Stimulated activated CD4-positive, alpha-beta T cell treated with anti-CD3 and anti-CD28 coated beads, Interleukin-2, amount 100 ng/mL, for 48 hours (primary cell): ENCODE results near the gene ARHGAP26.

Source experiments
- DNase-seq, 2 donors: peaks; one replicate each; pipeline ENCODE4 v3.0.0-alpha.2; 2020

The ARHGAP26 gene, protein sequence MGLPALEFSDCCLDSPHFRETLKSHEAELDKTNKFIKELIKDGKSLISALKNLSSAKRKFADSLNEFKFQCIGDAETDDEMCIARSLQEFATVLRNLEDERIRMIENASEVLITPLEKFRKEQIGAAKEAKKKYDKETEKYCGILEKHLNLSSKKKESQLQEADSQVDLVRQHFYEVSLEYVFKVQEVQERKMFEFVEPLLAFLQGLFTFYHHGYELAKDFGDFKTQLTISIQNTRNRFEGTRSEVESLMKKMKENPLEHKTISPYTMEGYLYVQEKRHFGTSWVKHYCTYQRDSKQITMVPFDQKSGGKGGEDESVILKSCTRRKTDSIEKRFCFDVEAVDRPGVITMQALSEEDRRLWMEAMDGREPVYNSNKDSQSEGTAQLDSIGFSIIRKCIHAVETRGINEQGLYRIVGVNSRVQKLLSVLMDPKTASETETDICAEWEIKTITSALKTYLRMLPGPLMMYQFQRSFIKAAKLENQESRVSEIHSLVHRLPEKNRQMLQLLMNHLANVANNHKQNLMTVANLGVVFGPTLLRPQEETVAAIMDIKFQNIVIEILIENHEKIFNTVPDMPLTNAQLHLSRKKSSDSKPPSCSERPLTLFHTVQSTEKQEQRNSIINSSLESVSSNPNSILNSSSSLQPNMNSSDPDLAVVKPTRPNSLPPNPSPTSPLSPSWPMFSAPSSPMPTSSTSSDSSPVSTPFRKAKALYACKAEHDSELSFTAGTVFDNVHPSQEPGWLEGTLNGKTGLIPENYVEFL

DNA sequence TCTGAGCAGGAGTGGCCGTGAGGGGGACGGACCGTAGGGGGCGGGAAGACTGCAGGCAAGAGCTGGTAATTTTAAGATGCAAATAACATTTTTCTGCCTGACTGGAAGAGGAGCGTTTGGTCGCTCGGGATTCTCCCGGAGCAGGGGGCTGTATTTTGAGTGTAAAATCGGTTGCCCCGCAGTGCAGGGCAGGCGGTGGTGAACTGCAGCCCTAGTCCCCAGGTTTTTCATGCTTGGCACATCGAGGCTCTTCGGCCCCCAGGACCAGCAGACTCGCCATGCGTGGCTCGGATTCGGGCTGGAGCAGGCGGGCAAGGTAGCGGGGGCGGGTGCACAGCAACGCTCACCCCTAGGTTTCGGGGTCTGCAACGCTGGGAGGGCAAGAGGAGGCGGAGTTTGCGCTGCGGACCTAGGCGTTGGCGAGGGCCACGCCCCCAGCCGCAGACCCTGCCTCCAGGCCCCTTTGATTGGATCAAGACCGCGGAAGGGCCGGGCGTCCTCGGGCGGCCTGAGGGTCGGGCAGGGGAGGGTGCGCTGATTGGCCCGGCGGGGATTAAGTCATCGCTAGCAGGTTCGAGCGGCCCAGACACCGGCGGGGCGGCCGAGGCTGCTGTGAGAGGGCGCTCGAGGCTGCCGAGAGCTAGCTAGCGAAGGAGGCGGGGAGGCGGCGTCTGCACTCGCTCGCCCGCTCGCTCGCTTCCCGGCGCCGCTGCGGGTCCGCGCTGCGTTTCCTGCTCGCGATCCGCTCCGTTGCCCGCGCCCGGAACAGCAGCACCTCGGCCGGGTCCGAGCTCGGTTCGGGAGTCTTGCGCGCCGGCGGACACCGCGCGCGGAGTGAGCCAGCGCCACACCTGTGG, at the start of gene ARHGAP26:
TSS of gene ARHGAP26 (plus strand) at position 585 of the 857 bp plus-strand sequence. CDS start 385 bp downstream, outside the sequence.
- DNase-seq = peak; percentile 88 to 90

DNA sequence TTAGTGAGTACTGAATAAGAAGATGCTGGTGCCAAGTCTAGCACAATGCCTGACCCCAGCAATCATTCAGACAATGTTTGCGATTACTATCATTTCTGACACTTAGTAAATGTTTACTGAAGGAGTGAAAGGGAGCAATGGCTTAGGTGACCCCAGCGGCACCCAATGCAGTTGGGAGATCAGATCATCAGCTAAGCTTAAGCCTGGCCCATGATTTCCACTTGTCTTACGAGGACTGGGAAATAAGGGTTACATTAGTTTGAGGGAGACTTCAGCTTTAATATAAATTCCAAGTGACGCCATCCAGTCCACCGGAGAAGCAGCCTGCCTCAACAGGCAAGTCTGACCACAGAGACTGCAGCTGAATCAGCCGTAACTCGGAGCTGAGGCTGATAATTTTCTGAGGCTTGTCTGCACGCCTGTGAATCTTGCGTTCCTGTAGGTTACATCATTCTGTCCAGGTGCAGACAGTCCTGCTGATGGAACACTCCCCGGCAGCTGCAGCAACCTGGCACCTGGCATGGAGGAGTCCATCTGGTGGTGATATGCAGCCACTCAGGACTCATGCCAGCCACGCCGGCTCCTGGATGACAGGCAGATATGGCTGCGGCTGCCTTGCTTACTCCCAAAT, 49.4 kb upstream of the ARHGAP26 start:
- DNase-seq = no peak

DNA sequence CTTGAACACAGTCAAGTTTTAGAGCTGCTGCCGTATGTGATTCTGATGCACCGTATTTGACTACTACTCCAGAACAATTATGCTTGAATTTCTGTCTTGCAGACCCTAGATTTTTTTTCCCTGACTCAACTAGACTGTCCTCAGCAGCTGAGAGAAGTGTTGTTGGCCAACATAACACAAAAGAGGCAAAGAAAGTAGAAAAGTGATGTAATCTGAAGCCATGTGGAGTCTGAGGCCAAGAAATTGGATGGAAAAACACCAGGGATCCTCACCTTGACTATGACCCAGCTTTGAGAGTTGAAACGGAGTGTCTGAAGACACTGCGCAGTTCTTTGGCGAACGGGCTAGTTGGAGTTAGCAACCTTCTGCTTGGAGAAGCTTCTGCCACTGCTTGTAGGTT, 48.0 kb upstream of the ARHGAP26 start:
- DNase-seq = no peak

DNA sequence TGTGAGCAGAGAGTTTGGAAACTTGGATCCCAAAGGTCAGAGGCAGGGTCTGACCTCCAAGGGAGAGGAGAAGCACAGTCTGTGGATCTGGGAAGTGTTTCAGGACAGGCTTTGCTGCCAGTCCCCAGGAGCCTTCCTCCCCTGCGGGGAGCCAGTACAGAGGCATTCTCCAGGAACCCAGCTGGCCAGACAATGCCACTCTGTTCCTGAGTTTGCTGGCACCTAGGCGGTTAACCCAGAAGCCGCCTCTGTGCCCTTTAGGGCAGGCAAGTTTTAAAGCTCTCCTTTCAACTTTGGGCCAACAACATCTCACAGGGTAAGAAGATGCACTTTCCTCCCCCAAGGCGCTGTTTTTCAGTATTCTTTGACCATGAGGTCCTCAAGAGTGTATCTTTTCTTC, 47.3 kb upstream of the ARHGAP26 start:
- DNase-seq = no peak

DNA sequence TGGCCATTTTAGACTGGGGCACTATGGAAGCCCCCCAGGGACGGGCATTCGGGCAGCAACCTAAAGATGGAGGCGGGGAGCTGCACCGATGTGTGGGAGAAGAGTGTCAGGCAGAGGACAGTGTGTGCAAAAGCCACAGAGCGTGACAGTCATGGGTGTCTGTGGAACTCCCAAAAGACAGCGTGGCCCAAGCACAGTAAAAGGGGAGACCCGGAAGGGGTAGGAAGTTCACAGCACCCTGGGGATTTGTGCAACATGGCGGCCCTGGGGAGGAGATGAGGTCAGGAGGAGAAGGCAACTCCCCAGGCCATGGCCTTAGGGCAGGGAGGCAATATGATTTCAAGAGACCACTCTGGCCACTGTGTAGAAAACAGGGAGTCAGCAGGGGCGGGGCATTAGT, 45.4 kb upstream of the ARHGAP26 start:
- no peak for DNase-seq

DNA sequence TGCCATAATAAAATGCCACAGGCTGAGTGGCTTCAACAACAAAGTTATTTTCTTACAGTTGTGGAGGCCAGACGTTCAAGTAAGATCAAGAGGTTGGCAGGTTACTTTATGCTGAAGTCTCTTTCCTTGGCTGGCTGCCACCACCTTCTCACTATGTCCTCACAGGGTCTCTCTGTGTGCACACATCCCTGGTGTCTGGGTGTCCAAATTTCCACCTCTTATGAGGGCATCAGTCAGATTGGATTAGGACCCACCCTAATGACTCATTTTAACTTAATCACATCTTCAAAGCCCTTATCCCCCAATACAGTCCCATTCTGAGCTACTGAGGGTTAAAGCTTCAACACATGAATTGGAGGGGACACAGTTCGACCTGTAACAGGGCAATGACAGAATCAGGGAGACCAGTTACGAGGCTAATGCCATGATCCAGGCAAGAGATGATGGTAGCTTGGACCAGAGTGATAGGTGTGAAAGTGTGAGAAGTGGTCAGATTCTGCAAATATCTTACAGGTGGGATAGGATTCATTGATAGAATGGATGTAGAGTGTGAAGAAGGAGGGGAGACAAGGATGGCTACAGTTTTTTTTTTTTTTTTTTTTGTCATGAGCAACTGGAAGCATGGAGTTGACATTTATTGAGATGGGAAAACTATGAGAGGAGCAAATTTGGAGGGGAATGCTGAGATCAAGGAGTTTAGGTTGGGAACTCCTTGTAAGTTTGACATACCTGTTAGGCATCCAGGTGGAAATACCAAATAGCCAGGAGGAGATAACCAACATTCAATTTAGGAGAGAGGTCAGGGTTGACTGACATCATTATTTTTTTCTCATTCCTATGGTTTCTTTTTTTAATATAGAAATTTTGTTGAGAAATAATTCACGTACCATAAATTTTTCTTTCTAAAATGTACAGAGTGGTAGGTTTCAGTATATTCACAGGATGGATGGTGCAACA, 44.7 kb upstream of the ARHGAP26 start:
- DNase-seq = no peak

DNA sequence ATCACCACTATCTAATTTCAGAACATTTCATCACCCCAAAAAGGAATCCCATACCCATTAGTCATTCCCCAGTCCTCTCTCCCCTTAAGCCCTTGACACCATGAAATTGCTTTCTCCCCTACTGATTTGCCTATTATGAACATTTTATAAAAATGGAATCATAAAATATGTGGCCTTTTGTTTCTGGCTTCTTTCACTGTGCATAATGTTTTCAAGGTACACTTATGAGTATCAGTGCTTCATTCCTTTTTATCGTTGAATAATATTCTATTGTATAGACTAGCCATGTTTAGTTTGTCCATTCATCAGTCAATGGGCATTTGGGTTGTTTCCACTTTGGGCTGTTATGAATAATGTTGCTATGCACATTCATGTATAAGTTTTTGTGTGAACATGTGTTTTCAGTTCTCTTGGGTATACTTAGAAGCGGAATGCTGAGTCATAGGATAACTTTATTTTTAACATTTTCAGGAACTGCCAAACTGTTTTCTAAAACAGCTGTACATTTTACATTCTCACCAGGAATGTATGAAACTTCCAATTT, 43.9 kb upstream of the ARHGAP26 start:
- no peak for DNase-seq

DNA sequence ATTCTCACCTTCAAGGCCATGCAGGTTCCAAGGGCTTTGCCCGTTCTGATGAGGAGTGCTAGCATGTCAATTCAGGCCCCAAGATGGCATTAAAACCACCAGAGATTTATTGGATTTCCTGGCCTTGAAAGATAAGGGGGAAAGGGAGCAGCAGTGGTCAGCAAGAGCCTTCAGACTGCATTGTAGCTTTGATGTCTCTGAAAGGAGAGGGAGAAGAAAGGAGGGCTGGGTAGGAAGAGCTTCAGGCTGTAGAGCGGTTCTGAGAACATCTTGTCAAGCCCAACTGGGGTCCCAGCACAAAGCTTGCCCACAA, 42.5 kb upstream of the ARHGAP26 start:
- DNase-seq = no peak

DNA sequence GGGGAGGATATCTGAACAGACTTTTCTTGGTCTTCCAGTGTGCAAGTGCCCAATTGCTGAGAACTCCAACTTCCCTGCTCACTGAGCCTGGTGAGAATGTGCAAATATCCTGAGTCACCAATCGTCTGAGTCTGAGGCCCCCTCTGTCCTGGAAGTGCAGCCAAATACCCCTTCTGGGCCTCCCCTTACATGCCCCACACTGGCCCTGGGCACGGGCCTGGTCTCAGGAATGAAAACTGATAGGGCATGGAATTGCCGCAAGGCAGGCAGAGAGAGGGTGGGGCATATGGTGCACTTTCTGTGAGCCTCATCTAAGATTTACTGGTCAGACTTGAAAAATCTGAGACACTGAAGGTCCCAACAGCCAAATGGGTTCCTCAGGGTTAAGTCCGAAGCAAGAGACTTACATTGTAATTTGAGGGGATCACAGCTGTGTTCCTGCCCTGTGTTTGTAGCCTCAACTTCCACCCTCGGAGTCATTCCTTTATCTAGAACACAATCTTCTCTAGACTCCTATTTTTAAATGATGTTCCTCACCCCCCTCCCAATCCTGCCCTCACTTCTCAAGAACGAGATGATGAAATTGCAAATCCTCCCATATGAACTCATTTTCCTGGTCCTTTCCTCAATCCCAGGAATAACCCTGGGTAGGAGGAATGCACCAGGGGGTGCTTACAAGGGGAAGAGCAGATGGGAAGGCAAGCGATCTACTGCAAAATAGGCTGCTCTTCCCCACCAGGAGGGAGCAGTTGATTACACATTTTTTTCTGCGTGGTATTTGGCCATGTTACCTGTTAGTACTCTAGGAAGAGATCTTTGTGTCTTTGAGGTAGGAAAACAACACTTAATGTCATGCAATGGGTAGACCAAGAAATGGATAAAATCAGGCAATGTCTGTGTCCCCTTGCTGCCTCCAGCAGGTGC, 34.6 kb upstream of the ARHGAP26 start:
- DNase-seq = no peak

DNA sequence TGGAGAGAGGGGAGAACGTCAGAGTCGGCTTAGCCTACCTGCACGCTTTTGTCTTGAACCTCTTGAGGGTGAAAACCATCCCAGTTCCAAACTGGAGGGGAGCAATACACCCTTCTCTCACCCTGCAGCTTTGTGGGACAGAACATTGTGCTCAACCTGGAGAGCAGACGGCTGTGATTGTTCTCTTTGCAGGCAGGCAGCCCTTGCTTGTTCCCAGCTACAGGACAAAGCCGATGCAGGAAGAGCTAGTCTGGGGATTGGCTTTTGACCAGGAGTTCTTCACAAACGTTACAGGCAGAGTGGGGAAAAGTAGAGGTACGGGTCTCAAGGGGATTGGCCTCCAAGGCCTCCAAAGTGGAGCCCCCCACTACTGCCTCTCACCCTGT, 33.9 kb upstream of the ARHGAP26 start:
- no peak for DNase-seq

DNA sequence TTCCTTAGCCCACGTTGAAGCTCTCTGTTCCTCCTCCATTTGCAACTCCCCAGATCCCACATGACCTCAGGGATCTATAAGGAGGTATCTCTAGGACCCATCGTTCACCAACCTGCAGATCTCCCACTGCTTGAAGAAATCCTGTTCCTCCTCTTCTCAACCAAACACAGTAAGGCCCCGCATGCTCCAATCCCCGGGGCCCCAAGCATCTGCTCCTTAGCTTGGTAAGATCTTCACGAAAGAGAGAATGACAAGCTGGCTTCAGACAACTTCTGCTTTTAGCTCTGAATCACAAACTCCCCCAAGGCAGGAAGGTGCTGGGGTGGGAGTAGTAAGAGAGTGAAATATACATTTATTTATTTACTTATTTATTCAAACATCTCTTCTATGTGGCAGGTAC, 33.0 kb upstream of the ARHGAP26 start:
- no peak for DNase-seq

DNA sequence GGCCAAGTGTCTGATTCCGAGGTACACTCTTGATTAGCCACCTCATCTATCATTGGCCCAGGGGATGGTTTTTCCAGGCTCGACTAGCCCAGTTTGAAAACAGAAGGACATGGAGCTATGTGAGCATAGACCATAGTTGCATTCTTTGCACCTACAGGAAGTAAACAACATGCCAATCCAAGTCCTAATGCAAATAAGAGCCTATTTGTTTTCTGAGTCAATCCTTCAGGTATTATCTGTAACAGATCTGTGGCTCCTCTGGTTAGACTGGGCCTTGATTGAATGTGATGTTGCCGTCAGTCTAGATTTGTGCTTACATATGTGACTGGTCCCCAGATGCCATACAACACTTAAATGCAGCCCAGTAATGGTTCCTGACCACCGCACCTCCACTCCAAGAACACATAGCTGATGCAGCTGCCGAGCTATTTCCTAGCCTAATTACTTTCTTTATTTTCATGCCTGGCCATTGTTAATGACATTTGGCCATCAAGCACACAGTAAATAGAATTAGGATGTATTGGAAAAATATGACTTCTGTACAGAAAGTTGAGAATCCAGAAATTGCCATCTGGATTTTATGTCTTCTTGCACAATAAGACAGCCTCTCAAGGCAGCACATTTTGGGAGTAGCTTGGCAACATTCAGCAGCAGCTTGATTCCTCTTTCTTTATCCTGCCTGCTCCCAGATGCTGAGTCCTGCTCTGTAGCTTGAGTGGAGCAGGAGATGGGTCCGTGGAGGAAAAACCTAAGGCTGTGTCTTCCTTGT, 29.5 kb upstream of the ARHGAP26 start:
- DNase-seq = no peak

DNA sequence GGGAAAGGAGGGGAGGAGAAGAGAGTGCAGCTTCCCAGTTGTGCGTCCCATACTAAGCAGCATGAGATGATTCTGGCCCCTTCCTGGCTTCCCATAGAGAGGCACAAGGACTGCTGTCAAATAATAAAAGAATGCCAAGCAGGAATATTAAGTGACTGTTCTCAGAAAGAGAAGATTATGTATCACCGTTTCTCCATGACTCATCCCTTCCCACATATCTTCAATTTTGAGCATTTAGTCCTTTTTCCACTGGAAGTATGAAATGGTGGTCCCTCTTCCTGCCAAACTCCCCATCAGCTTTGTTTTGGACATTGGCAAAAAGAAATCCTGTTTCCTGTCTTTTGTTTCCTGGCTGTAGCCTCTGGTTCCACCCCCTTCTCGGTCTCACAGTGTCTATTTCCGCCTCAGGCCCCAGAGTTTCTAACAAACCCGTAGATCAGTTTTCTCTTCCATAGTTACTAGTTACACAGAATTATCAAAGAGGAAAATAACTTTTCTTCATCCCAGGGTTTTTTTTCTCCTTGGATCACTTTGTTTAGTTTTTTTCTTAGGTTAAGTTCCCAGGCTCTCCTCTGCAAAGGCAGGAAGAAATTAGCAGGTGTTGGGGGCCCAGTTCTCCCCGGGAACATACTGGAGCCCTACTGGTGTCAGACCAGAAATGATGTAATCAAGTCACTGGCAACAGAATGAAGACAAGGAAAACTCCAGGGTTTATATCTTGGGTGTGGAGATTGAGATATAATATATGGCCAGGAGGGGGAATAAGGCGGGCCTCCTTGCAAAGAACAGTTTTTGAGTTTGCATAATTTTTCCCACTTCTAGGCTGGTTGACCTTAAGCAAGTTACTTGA, 26.4 kb upstream of the ARHGAP26 start:
- DNase-seq = no peak

DNA sequence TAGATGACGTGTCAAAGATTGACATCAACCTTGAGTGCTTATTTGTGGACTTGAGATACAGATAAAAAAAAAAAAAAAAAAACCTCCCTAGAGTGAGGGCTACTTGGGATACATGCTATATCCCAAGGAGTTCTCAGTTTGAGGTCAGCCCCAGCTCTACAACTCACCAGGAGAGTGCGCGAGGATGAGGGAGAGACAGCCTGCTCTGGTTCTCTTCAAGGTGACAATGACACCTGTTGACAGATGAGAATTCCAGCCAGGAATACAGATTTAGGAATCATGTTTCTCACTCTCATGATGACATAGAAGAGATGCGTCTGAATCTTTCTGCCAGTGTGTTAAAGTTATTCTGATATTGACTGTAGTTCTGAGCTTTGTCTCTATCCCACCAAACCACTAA, 24.9 kb upstream of the ARHGAP26 start:
- DNase-seq = no peak

DNA sequence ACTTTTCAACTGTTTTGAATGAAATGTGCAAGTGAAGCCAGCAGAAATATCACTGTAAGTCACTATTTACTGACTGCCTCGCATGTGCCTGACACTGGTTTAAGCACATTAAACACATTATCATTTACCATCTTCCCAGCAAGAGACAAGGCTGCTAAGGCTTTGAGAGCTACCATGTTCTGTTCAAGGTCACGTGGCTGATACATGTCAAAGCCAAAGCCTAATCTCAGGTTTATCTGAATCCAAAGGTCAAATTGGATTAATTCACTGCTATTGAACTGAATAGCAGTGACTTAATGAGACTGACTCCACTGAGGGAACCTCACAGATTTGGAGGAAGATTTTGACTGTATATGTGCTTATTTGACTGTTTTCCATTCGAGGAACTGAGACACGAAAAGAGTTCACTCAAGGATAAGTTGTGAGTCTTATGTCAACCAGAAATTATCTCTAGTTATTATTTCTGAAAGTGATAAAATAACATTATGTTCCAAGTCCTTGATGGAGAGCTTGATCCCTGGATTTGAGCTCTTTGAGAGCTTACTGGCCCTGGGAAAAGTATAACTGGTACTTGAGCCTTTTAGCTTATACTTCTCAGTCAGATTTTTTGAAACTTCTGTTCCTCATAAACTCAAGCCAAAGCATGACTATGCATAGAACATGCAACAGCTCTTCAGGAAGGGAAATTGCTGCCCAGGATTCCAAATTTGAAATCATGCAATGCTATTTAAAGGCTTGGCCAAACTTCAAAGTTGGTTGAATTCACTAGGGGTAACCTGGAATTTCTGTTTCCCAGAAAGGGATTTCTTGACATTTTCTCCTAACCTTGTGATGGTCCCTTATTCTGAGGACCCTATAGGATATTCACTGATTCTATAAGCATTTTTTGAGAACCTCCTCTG, 23.4 kb upstream of the ARHGAP26 start:
- no peak for DNase-seq

DNA sequence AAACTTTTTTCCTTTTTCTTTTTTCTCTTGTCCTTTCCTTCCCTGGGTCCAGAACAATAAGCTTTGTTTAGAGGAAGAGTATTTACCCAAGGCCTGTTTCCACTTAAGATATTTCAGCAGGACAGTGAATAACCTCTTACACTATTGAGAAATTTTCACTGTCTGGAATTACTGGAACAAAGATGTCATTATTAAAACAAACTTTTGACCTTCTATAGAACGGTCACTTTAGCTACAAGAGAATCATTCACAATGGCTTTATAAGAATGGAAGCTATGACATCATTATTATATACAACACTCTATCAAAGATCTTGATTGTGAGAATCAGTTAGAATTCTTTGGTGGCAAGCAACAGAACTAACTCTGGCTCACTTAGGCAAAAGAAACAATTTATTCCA, 22.0 kb upstream of the ARHGAP26 start:
- no peak for DNase-seq

DNA sequence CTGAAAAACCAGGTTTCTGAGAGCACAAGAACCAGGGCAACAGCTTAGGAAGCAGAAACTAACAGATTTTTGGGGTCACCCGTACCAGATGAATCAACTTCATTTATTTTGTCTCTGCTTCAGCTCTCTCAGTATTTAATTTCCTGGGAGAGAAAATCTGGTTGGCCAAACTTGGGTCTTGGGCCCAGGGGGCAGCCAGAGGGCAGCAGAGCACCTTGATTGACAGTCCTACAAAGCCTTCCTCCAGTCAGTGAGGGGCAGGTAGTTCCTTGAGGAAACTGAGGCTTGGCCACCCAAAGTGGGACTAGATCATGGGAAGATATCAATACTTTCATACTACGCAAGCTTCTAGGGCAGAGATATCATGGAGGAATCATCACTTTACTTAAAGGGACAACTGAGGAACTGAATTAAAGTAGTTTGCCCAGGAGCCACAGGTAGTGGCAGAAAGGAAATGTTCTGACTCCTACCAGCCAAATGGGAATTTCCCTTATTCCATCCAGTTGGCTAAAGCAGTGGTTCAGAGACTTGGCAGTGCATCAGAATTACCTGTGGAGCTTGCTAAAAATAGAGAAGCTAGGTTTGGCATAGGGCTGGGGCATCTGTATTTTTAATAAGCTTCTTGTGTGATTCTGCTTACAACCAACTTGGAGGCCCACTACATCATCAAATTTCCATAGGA, 21.5 kb upstream of the ARHGAP26 start:
- DNase-seq = peak; percentile 42 to 48
